ENCODE results near the gene ABCB1.

The ABCB1 gene

GRCh38 chr7:87513735-87514335 is 86.8 kb downstream of the ABCB1 start:
- DNase-seq (ENCODE audit: low read depth in 2 of 2), result no peak

- no peak for DNase-seq (ENCODE audit: low read depth in 2 of 2)
Observed at GRCh38 chr7:87512906-87513305, 87.8 kb downstream of the ABCB1 start.

GRCh38 chr7:87511510-87511909 is 89.2 kb downstream of the ABCB1 start:
- DNase-seq (ENCODE audit: low read depth in 2 of 2), result no peak

- DNase-seq (ENCODE audit: low read depth in 2 of 2), result no peak
Observed at GRCh38 chr7:87510411-87510875, 90.2 kb downstream of the ABCB1 start.

GRCh38 chr7:87507446-87507845 is 93.2 kb downstream of the ABCB1 start:
- DNase-seq (ENCODE audit: low read depth in 2 of 2), result no peak

- DNase-seq (ENCODE audit: low read depth in 2 of 2), result no peak
Observed at GRCh38 chr7:87506246-87507180, 94.2 kb downstream of the ABCB1 start.

- DNase-seq (ENCODE audit: low read depth in 2 of 2), result no peak
Observed at GRCh38 chr7:87505557-87506245, 95.0 kb downstream of the ABCB1 start.

GRCh38 chr7:87505122-87505521 is 95.6 kb downstream of the ABCB1 start:
- DNase-seq (ENCODE audit: low read depth in 2 of 2), result no peak

GRCh38 chr7:87499494-87499893 is 101.2 kb downstream of the ABCB1 start:
- no peak for DNase-seq (ENCODE audit: low read depth in 2 of 2)

GRCh38 chr7:87498893-87499292 is 101.8 kb downstream of the ABCB1 start:
- DNase-seq (ENCODE audit: low read depth in 2 of 2), result no peak

- DNase-seq (ENCODE audit: low read depth in 2 of 2), result no peak
Observed at GRCh38 chr7:87497482-87497881, 103.2 kb downstream of the ABCB1 start.

GRCh38 chr7:87495366-87495765 is 105.3 kb downstream of the ABCB1 start:
- no peak for DNase-seq (ENCODE audit: low read depth in 2 of 2)

GRCh38 chr7:87494454-87494853 is 106.2 kb downstream of the ABCB1 start:
- no peak for DNase-seq (ENCODE audit: low read depth in 2 of 2)

- DNase-seq (ENCODE audit: low read depth in 2 of 2), result no peak
Observed at GRCh38 chr7:87483131-87483530, 117.6 kb downstream of the ABCB1 start.

GRCh38 chr7:87482115-87482514 is 118.6 kb downstream of the ABCB1 start:
- DNase-seq (ENCODE audit: low read depth in 2 of 2), result no peak

GRCh38 chr7:87480386-87480785 is 120.3 kb downstream of the ABCB1 start:
- no peak for DNase-seq (ENCODE audit: low read depth in 2 of 2)

- no peak for DNase-seq (ENCODE audit: low read depth in 2 of 2)
Observed at GRCh38 chr7:87479951-87480350, 120.7 kb downstream of the ABCB1 start.

- no peak for DNase-seq (ENCODE audit: low read depth in 2 of 2)
Observed at GRCh38 chr7:87476179-87476557, 124.5 kb downstream of the ABCB1 start.

GRCh38 chr7:87475359-87476178 is 125.1 kb downstream of the ABCB1 start, which contains the start of gene ABCB4:
ABCB4 (minus strand) TSS chr7:87475680; CDS start chr7:87475465, 215 bp downstream.
- no peak for DNase-seq (ENCODE audit: low read depth in 2 of 2)

GRCh38 chr7:87474533-87475358 is 125.9 kb downstream of the ABCB1 start:
- no peak for DNase-seq (ENCODE audit: low read depth in 2 of 2)

GRCh38 chr7:87473986-87474385 is 126.7 kb downstream of the ABCB1 start:
- no peak for DNase-seq (ENCODE audit: low read depth in 2 of 2)
